ENCODE results near the gene KIF5C. TPM values are rescaled to one million over a fixed set of nuclear protein-coding genes. Genes with fewer than 3 reads are reported as not detected.

Gene KIF5C

Small RNAs within 50 kb of the gene (small RNA-seq; reads per million reads assigned to genes)
- gene RNU2-9P (ENCODE audit: low read depth) (not detected), gene UBBP3 (ENCODE audit: low read depth) (not detected)

All from mesenchymal stem cell (in vitro differentiated cells and primary cell).